ENCODE measurements around the gene LDLRAD3.

DNA sequence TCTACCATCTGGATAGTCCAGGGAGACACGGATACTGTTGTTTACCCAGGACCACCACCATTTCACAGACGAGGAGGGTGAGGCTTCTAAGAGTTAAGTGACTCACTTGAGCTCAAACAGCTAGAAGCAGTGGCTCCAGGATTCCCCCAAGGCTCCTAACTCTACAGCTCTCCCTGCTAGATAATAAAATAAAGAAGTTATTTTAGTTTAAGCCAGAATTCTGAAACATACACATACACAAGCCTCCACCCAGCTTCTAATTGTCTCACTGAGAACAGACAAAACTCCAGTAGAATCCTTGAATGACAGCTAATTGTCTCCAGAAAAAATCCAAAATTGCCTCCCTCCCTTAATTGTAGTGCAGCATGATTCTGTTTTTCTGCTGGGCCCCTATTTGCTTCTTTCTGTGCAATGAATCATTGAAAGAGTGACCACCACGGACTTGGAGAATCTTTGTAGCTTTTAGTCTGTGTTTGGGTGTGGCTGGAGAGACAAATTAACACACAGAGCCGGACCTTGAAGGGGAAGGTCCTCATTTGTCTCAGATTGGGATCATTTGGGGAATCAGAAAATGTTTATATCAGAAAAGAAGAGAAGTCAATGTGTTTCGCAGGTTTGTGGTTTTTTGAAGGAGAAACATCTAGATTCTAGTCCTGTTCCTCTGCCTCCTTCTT, 280.5 kb downstream of the LDLRAD3 start:
- TF ChIP-seq, protein P1, sequence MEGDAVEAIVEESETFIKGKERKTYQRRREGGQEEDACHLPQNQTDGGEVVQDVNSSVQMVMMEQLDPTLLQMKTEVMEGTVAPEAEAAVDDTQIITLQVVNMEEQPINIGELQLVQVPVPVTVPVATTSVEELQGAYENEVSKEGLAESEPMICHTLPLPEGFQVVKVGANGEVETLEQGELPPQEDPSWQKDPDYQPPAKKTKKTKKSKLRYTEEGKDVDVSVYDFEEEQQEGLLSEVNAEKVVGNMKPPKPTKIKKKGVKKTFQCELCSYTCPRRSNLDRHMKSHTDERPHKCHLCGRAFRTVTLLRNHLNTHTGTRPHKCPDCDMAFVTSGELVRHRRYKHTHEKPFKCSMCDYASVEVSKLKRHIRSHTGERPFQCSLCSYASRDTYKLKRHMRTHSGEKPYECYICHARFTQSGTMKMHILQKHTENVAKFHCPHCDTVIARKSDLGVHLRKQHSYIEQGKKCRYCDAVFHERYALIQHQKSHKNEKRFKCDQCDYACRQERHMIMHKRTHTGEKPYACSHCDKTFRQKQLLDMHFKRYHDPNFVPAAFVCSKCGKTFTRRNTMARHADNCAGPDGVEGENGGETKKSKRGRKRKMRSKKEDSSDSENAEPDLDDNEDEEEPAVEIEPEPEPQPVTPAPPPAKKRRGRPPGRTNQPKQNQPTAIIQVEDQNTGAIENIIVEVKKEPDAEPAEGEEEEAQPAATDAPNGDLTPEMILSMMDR (conservative IDR thresholded peaks at IDR 0.05; ENCODE audit: low read length): no peak
- TF ChIP-seq EZH2phosphoT487 (IDR thresholded peaks at IDR 0.05; ENCODE audit: borderline replicate concordance, low read depth, low read length): no peak
